Forelimb muscle (tissue), 1 donor: ENCODE measurements around the gene HOXD13. TPM values are rescaled to one million over a fixed set of nuclear protein-coding genes. Genes with fewer than 3 reads are reported as not detected.

Experiments used
- DNase-seq: peaks from one replicate; pipeline ENCODE4 v3.0.0-alpha.2; 2013; ENCODE audit warnings: low read depth
- polyA plus RNA-seq: library from polyadenylated mRNA; unstranded; fragments of 120-200 nt; gene quantifications from one replicate; pipeline ENCODE4 v1.2.1, GENCODE V29; 2013; ENCODE audit not compliant: insufficient read length

HOXD13 gene
- polyA plus RNA-seq, 1 donor = not detected

DNA sequence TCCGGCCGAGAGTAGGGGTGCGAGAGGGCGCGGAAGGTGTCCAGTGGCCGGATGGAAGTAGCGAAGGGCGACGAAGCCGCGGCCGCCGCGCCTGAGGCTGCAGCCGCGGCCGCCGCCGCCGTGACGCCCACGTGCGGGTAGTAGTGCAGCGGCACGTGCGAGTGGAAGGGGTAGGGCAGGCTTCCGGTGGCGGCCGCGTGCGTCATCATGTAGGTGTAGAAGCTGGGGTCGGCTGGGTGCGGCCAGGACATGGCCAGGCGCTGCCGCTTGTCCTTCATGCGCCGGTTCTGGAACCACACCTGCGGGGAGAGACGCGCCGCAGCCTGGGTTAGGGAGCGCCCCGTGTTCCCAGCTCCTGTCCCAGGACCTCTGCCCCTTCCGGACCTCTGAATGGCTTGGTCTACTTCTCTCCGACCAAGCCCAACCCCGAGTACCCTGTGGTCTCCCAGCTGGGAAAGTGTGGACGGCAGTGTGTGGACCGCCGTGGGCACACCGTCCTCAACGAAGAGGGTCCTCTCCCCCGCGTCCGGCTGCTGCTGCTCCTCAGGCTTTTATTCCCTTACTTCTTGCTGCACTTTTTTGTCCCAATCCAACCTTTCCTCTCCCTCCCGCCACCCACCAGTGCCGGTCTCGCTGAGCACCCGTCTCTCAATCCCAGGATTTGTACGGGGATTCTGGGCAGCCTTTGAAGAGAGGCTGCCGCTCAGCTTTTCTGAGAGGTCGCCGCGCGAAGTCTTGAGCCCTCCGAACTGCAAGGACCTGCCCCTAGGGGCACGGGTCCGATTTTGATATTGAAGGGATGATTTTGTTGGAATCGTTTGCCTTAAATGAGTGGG is 11.8 kb upstream of the HOXD13 start:
- no peak for DNase-seq

DNA sequence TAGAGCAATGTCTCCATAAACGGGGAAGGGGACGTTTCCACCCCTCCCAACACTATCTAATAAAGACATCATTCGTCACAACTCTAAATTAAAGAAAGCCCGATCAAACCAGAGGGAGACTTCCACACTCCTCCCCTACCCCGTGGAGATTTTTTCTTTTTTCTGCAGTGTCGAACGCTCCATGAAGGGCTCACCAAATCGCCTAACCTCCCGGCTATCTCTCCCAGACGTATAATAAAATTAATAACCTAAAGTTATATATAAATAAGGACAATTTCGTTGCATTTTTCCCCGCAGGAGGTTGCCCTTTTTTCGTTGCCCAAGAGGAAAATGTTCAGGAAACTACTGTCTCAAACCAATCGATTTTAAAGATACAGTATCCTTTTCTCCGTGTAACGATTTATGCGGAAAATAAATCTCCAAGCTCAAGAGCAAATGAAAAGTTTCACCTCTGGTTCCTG is 11.1 kb upstream of the HOXD13 start:
- DNase-seq = no peak

GRCh38 chr2:176081837-176082524 is 10.5 kb upstream of the HOXD13 start:
- DNase-seq = no peak

DNA sequence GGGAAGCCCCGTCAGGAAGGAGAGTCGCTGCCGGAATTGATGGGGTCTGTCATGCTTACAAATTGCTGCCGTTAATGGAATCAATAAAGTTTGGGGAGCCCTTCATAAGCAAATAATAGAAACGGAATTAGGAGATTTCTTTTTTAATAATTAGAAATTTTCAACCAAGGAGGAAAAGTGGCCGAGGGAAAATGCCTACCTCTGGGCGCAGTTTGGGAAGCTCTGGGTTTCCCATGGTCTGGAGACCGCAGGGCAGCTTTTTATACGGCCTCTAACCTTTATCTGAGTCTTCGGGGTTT is 10.0 kb upstream of the HOXD13 start:
- no peak for DNase-seq

DNA sequence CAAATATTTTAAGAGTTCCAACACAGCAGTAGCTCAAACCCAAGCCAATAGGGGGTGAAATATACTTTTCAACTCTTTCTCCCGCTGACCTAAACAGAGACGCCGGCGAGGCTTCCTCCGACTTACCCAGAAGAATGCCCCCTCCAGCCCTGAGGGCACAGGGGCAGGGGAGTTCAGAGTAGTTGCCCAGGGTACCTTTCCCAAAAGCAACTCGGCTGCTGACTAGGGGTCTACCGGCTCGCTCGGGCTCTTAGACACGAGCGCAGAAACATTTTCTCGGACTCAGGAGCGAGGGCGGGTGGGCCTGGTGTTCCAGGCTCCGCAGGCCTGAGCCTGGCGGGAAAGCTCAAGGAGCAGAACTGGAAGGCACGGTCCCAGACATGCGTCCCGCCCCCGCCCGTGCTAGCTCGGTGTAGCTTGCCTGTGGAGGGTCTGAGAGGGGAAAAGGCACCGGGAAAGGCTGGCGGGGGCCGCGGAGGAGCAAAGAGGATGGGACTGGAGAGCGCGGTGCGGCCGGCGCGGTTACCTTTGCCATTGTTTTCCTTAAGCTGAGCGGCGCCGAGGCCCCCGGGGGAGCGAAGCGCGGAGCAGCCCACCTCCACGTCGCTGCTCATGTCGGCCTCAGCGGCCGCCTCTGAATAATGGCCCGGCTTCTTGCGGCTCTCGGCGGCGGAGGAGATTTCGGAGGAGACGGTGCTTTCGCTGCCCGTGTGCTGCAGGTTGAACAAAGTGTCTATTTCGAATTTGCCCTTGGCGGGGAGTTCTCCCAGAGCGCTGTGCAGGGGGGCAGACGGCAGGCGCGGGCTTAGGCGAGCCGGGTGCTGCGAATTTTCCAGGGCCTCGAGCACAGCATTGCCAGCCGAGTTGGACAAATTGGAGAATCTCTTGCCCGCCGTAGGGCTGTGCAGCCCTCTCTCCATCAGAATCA is 9.4 kb upstream of the HOXD13 start:
- no peak for DNase-seq

DNA sequence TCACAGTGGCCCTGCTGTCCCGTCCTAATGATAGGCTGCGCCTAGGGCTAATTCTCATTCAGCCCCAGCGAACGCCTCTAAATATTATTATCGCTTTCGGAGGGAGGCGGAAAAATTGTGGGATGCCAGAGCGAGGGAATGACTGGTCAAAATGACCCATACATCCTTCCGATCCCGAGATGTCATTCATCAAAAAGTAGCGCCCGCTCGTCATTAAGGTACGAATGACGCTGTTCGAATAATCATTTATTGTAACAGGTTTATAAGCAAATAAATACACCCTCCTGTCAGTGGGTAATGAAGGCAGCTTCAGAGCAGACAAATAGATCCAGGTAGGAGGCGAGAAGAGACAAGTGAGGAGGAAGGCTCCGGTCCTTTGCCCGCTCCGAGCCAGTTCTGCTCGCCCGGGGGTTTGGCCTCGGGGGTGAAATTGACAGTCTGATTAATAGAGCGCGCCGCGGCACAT is 8.7 kb upstream of the HOXD13 start, which contains the start of gene EVX2:
Gene EVX2 (minus strand): TSS at position 167 of the 466 bp plus-strand sequence. CDS start 186 bp downstream, outside the sequence.
- DNase-seq = no peak

- DNase-seq = no peak
Observed at GRCh38 chr2:176084611-176085119, 7.9 kb upstream of the HOXD13 start.

DNA sequence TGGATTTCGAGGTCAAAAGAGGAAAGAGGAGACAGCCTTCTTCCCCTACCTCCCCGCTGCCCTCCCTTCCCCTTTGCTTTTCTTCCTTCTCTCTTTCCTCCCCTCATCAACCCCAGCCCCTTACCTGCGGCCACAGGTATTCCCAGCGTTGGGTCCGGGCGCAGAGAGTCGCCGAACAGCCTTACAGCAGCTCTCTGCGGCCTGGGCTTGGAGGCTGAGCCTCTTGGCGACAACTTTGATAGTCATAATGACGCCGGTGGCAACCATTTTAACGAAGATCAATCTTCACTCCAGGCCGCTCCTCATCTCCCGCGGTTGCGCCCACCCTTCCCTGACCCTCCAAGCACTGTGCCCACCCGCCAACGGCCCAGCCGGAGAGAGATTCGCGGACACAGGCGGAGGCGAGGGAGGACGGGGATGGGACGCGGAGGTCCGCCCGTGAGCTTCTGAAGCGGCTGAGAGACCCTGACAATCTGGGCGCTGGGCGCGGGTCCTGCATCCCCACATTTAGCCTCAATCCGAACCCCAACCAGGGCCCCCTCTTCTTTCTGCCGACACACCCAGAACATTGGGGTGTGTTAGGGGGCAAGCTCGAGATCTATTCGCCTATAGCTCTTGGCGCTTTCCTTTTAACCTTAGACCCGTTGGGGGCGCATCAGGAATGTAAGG is 7.3 kb upstream of the HOXD13 start:
- no peak for DNase-seq

DNA sequence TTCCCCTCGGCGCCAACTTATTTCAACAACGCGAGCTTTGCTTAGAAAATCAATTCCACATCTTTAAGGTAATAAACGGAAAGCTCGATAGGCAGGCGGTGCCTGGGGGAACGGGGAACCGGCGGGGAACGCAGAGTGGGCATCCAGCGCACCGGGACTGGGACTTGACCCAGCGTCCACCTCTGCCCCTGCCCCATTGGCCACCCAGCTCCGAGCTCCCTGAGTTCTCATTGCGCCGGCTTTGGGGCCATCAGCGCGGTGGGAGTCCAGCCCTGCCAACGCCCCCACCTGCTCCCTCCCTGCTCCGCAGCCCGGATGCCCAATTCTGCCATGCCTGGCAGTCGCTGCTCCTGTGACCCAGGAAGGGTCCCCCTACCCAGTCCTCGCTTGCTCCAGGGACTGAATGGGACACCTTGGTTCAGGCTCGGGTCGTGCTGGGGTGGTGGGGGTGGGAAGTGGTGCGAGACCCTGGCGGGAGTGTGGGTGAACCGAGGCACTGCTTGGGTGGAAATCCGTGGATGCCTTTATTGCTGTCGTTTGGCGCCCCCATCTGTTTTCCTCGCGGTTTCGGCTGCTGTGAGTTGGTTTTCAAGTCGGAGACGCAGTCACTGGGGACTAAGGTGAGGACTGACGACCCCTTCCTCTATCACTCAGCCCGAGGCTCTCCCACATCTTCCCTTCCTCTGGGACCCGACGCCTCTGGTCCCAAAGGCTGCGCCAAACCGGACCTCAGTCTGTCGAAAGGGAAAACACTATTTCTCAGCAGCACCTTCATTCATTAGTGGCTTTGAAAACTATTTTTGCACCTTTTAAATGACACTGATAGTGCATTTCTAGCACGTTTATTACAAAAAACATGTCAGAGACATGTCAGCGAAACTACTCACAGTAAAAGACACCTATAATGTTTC is 6.4 kb upstream of the HOXD13 start:
- DNase-seq = no peak

- DNase-seq = no peak
Observed at GRCh38 chr2:176087330-176088047, 5.0 kb upstream of the HOXD13 start.

DNA sequence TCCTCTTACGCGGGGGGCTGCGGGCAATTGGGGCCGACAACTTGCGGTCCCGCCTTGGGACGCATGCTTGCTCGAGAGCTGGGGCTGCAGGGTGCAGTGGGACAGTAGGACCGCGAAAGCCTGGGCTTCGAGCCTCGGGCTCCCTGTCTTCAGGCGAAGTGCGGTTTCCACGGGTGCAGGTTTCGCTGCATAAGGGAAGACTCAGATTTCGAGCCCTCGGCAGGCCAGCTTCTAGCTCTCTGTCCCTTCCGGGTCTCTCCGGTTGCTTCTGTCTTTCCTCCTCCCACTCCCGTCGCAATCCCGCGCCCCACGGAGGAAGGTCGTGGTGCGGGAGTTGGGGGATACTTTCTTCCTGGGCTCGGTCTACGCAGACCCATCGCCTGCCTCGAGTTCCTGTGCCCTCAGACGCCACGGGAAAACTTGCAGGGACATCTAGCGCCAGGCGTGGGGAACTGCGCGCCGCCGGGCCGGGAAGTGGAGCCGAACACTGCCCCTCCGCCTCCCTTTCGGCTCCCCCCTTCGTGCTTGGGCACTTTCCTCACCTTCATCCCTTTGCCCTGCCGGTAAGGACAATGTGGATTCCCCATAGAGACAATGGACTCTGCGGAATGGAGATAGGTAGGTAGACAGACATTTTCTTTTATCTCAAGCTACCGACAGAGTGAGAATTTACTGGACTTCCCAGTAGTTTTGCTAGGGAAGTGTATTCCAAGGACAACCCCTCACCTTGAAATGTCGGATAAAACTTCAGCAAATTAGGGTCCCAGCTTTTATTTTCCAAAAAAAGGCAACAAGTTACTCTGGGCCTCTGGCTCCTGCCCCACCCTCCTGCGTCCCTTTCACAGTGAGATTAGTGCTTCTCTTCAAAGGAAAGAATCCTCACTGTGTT is 4.2 kb upstream of the HOXD13 start:
- DNase-seq = no peak

GRCh38 chr2:176088937-176089842 is 3.3 kb upstream of the HOXD13 start:
- no peak for DNase-seq

- no peak for DNase-seq
Observed at GRCh38 chr2:176089843-176090395, 2.6 kb upstream of the HOXD13 start.

DNA sequence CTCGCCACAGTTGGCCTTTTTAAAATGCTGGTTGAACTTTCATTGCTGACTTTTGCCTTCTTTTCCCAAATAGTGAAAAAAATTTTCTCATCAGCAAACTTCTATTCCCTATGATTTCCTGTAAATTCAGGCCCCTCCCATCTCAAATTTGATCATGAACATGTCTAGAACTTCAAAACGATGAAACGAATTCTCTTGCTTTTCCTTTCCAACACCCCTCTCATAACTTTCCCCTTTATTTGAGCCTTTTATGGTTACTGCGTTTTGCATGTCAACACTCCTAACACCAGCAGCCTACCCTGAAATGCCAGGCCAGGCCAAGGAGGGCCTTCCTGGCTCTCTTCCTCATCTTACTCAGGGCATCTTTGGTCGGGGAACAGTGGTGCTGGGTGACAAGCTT is 1.7 kb upstream of the HOXD13 start:
- DNase-seq = no peak

DNA sequence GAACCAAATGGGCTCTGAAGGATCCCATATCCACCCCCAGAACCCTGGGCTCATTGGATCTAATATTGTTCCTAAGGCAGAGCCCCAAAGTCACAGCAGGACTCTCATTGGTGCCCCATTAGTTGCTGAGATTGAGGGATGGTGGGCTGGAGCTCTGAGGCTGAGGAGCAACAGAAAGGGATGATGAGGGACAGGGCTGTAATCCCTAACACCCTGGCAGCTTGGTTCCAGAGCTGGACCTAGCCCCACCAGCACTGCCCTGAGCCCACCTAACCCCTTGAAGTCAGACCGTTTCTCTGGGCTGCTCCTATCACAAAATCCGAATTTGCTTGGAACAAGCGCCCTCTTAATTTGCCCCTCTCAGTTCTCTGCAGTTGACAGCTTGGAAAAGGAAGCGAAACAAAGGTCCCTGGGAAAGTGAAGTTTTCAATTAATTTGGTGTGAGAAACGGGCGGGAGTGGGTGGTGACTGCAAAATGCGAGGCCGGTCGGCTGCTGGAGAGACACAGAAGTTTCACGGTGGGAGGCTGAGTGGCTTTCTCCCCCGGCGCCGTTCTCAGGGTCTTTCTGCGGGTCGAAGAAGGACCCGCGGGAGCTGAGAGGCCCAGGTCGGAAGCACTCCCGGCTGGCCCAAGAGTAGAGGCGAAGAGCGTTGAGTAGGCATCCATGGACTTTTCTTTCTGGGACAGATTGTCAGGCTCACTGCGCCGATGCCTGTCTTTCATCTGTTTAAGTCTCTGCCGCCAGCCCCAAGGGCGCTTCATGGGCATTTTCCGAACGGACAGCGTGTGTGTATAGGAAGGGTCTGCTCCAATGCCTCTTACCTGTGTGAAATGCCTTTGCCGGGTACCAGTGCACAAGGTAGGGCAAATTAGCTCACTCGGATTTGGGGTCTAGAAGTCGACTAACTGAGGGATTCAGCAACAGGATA is 927 bp upstream of the HOXD13 start:
- DNase-seq = no peak
